OCI-LY3 (cell line): ENCODE results near the gene NXPE3.

Experiments used
- CTCF ChIP-seq: fragments of 200-600, 300-600 bp; sonication (generic); IDR thresholded peaks from 2 replicates; pipeline ENCODE4 v1.5.1; 2014; ENCODE audit warnings: antibody characterized with exemption, low read length, low read depth
- EZH2phosphoT487 ChIP-seq: fragments of 200-600 bp; shearing (Covaris generic); IDR thresholded peaks from 2 replicates; pipeline ENCODE4 v1.6.1; 2018; ENCODE audit warnings: antibody characterized with exemption, mixed run types, low read depth

GRCh38 chr3:101744811-101745210, 34.2 kb upstream of the NXPE3 start:
- TF ChIP-seq EZH2phosphoT487 (no peak), CTCF (no peak)
